Measurements from ENCODE around the gene PTGIR.

The PTGIR gene

DNA sequence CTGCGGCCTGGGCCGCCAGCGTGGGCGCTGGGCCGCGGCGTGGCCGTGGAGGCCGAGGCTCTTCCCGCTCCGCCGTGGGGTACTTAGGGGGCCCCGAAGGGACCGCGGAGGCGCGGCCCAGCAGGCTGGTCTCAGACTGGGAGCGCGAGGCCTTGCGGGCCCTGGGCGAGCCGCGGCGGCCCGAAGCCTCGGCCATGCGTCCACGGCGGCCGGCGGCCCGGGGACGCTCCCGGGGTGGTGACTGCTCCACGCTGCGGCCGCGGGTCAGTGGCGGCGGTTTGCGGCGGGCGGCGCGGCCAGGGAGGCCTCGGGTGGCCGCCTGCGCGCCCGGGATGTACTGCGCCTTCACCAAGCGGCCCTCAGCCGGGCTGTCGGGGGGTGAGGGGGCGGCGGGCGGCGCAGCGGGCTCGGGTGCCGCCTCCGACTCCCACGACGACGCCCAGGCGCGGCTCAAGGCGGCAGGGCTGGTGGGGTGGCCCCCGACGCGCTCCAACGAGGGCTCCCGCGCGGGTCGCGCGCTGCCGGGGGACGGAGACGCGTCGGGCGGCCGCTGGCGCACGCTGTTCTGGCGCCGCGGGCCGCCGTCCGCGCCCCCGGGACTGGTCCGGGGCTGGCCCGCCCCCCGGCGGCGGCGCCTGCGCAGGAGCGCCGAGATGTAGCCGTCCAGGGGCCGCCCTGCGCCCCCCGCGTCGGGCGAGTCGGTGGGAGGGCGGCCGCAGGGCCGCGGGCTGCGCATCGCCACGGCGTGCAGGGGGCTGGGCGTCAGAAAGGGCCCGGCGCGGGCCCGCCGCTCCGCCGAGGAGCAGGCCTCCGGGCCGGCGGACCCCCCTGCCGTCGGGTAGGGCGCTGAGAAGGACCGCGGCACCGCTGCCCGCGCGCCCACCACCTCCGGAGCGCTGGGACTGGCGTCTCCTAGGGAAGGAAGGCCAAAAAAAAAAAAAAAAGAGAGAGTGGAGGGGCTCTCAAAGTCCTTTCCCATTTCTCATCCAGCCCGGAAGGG, 24.4 kb upstream of the PTGIR start:
- H3K27ac Mint-ChIP-seq, result no peak overlapping the region
- peaks cover 57% of the 10 kb centered on the region for H3K27me3 Mint-ChIP-seq
- H3K9me3 Mint-ChIP-seq, result no peaks in the 10 kb centered on the region
- no peaks in the 10 kb centered on the region for H3K36me3 Mint-ChIP-seq (ENCODE audit: low read depth)
- peaks cover 8% of the 10 kb centered on the region for H3K4me1 Mint-ChIP-seq (ENCODE audit: low read depth)
- no peak for DNase-seq
- no peak overlapping the region for H3K4me3 Mint-ChIP-seq

DNA sequence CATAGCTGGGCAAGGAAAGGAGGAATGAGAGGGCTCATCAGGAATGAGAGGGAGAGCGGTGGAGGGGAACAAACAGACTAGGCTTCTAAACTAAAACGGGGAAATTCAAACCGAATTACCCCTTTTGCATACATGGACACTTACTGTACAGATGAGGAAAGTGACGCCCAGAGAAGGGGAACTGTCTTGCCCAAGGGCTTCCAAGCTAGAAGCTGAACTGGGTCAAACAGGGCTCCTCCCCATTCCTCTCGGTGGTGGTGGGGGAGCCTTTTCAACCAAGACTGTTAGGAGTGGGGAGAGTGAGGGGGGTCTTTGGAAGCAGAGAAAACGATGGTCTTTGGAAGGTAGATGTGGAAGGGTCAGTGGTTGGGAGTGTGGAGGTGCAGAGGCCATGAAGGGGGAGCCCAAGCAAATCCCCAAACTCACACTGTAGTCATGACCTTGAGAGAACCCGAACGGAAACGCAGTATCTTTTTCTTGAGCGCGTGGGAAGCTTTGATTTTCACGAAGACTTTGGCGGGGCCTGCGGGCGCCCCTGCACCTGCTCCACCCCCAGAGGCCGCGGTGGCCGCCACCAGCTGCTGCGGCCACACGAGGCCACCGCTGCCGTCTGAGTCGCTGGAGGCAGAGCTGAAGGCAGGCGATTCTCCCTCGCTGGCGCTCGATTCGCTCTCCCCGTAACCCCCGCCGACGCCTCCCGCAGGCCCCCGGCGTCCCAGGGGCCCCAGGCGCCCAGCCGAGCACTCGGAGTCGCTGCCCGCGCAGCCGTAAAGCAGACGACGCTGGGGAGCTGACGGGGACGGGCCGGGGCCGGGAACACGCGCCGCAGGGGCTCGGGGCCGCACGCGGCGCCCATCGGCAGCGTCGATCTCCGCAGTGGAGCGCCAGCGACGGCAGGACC, 23.4 kb upstream of the PTGIR start:
- Mint-ChIP-seq H3K27me3 (peaks cover 50% of the 10 kb centered on the region), H3K4me3 (peak overlapping the region; percentile 1), H3K9me3 (no peaks in the 10 kb centered on the region), H3K36me3 (ENCODE audit: low read depth) (no peaks in the 10 kb centered on the region), H3K27ac (peak overlapping the region; percentile 38), H3K4me1 (ENCODE audit: low read depth) (peaks cover 8% of the 10 kb centered on the region)
- no peak for DNase-seq

DNA sequence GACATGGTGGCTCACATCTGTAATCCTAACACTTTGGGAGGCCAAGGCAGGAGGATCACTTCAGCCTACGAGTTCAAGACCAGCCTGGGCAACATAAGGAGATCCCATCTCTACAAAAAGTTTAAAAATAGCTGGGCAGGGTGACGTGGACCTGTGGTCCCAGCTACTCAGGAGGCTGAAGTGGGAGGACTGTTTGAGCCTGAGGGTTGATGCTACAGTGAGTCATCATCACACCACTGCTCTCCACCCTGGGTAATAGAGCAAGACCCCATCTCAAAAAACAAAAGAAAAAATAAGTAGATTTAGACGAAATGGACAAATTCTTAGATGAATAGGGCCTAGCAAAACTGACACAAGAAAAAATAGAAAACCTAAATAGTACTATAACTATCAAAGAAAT, 21.5 kb upstream of the PTGIR start:
- no peaks in the 10 kb centered on the region for H3K36me3 Mint-ChIP-seq (ENCODE audit: low read depth)
- peaks cover 36% of the 10 kb centered on the region for H3K27me3 Mint-ChIP-seq
- no peak overlapping the region for H3K4me3 Mint-ChIP-seq
- DNase-seq, result no peak
- H3K4me1 Mint-ChIP-seq (ENCODE audit: low read depth), result peaks cover 8% of the 10 kb centered on the region
- H3K27ac Mint-ChIP-seq, result no peak overlapping the region
- no peaks in the 10 kb centered on the region for H3K9me3 Mint-ChIP-seq

- H3K27me3 Mint-ChIP-seq, result peaks cover 31% of the 10 kb centered on the region
- peaks cover 8% of the 10 kb centered on the region for H3K4me1 Mint-ChIP-seq (ENCODE audit: low read depth)
- DNase-seq, result no peak
- H3K36me3 Mint-ChIP-seq (ENCODE audit: low read depth), result no peaks in the 10 kb centered on the region
- H3K9me3 Mint-ChIP-seq, result no peaks in the 10 kb centered on the region
- no peak overlapping the region for H3K4me3 Mint-ChIP-seq
- no peak overlapping the region for H3K27ac Mint-ChIP-seq
Observed at GRCh38 chr19:46644720-46645119, 19.8 kb upstream of the PTGIR start.

DNA sequence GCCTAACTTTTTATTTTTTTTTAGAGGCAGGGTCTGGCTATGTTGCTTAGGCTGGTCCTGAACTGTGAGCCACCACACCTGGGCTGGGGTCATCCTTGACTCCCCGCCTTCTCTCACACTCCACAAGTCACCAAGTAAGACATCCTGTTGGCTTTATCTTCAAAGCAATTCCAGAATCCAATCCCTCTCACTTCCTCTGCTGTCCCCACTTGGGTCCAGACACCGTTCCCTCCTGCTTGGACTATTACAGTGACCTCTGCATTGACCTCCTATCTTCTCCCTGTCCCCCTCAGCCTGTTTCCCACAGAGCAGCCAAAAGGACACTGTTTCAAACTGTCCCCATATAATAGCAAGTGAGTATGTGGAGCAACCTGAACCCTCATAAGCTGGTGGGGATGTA, 15.8 kb upstream of the PTGIR start:
- Mint-ChIP-seq H3K4me3 (no peak overlapping the region), H3K27me3 (peaks cover 13% of the 10 kb centered on the region), H3K9me3 (no peaks in the 10 kb centered on the region), H3K27ac (no peak overlapping the region), H3K36me3 (ENCODE audit: low read depth) (no peaks in the 10 kb centered on the region), H3K4me1 (ENCODE audit: low read depth) (peaks cover 6% of the 10 kb centered on the region)
- DNase-seq, result no peak

GRCh38 chr19:46639358-46640182, 14.7 kb upstream of the PTGIR start:
- no peaks in the 10 kb centered on the region for H3K9me3 Mint-ChIP-seq
- H3K4me3 Mint-ChIP-seq, result no peak overlapping the region
- no peak overlapping the region for H3K27ac Mint-ChIP-seq
- peak; percentile 49 for DNase-seq
- peaks cover 11% of the 10 kb centered on the region for H3K4me1 Mint-ChIP-seq (ENCODE audit: low read depth)
- no peaks in the 10 kb centered on the region for H3K36me3 Mint-ChIP-seq (ENCODE audit: low read depth)
- H3K27me3 Mint-ChIP-seq, result peaks cover 11% of the 10 kb centered on the region

DNA sequence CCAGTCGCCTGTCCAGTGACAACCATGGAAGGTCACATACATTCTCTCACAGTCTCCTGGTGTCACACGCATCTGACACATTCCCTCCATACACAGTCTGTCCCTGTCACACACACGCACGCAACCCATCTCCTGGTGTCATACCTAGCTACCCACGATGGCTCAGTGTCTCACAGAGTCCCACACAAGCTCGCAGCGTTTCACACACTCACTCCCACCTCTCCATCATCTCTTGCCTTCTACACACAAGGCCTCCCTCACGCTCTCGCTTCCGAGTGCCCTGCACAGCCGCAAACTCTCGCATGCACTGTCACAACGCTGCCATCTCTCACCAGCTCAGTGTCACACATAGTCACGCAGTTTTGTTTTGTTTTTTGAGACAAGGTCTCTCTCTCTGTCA, 12.3 kb upstream of the PTGIR start:
- H3K4me1 Mint-ChIP-seq (ENCODE audit: low read depth), result peaks cover 24% of the 10 kb centered on the region
- no peak overlapping the region for H3K4me3 Mint-ChIP-seq
- peaks cover 11% of the 10 kb centered on the region for H3K27me3 Mint-ChIP-seq
- H3K9me3 Mint-ChIP-seq, result no peaks in the 10 kb centered on the region
- no peak for DNase-seq
- H3K36me3 Mint-ChIP-seq (ENCODE audit: low read depth), result no peaks in the 10 kb centered on the region
- no peak overlapping the region for H3K27ac Mint-ChIP-seq

DNA sequence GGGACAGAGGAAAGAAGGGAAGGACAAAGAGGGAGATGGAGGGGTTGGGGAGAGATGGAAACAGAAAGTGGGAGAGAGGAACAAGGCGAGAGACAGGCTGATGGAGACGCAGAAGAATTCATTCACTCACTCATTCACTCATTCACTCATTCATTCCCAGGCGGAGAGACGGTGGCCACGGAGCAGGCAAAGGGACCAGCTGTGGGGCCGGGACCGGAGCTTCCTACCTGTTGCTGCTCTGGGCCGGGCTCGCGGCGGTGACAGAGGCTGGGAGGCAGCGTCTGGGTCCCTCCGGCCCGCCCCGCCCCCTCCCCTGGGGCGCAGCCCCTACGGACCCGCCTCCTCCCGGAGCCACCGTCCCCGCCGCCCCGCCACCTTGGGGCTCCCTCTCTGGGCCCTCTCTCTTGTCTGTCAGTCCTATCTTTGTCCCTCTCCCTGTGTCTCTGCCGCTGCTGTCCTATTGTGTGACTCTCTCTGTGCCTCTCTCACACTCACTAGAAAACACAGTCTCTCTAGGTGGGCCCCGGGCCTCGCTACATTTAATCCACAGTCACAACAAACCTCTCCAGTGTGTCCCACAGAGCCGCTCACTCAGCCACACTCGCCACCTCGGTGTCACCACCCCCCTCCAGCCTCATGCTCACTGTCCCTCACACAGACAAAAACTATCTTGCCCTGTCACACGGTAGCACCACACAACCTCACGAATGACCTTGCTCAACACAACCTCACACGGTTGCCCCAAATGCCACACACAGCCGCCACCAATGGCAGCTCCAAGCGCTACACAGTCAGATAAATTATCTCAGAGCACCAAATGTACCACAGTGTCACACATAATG, 11.3 kb upstream of the PTGIR start, which contains the start of gene GNG8:
TSS of gene GNG8 (minus strand) at position 283 of the 842 bp plus-strand sequence. CDS start 1,520 bp downstream, outside the sequence.
- no peak within 1 kb of the TSS for H3K27ac Mint-ChIP-seq
- peak; percentile 47 for DNase-seq
- H3K4me1 Mint-ChIP-seq (ENCODE audit: low read depth), result peaks cover 24% of the 10 kb centered on the region
- H3K9me3 Mint-ChIP-seq, result no peaks in the 10 kb centered on the region
- no peaks in the 10 kb centered on the region for H3K36me3 Mint-ChIP-seq (ENCODE audit: low read depth)
- peak within 1 kb of the TSS; percentile 44 for H3K4me3 Mint-ChIP-seq
- peaks cover 8% of the 10 kb centered on the region for H3K27me3 Mint-ChIP-seq

- no peak overlapping the region for H3K27ac Mint-ChIP-seq
Observed at GRCh38 chr19:46634656-46635218, 9.8 kb upstream of the PTGIR start.

GRCh38 chr19:46634045-46634655, 9.3 kb upstream of the PTGIR start:
- Mint-ChIP-seq H3K4me1 (ENCODE audit: low read depth) (peaks cover 20% of the 10 kb centered on the region), H3K27me3 (no peaks in the 10 kb centered on the region), H3K36me3 (ENCODE audit: low read depth) (no peaks in the 10 kb centered on the region), H3K27ac (peak overlapping the region; percentile 72), H3K4me3 (peak overlapping the region; percentile 75), H3K9me3 (no peaks in the 10 kb centered on the region)
- DNase-seq, result peak; percentile 97

More at GRCh38 chr19:46634656-46635218, 9.8 kb upstream of the PTGIR start:
- Mint-ChIP-seq H3K27me3 (no peaks in the 10 kb centered on the region), H3K36me3 (ENCODE audit: low read depth) (no peaks in the 10 kb centered on the region), H3K4me1 (ENCODE audit: low read depth) (peaks cover 22% of the 10 kb centered on the region), H3K4me3 (peak overlapping the region; percentile 60), H3K9me3 (no peaks in the 10 kb centered on the region)
- DNase-seq, result no peak

DNA sequence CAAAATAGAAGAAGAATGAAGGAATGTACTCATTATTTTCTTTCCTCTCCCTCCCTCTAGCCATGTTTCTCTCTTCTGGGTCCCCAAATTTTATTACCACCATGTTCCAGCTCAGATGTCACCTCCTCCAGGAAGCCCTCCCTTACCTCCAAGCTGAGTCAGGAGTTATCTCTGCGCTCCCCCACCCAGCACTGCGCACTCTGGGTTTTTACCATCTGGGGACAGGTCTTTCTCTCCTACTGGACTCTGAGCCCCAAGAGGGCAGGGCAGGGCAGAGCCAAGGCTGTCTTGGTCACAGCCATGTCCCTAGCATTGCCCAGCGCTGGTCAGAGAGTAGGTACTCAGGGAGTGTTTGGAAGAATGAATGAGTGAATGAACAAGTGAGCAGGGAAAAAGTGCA, 8.2 kb upstream of the PTGIR start:
- Mint-ChIP-seq H3K4me1 (ENCODE audit: low read depth) (peaks cover 23% of the 10 kb centered on the region), H3K36me3 (ENCODE audit: low read depth) (no peaks in the 10 kb centered on the region), H3K27me3 (no peaks in the 10 kb centered on the region), H3K9me3 (no peaks in the 10 kb centered on the region), H3K4me3 (peak overlapping the region; percentile 75), H3K27ac (peak overlapping the region; percentile 72)
- no peak for DNase-seq

GRCh38 chr19:46631481-46631880, 6.6 kb upstream of the PTGIR start:
- H3K4me3 Mint-ChIP-seq, result no peak overlapping the region
- no peaks in the 10 kb centered on the region for H3K36me3 Mint-ChIP-seq (ENCODE audit: low read depth)
- DNase-seq, result no peak
- no peak overlapping the region for H3K27ac Mint-ChIP-seq
- H3K4me1 Mint-ChIP-seq (ENCODE audit: low read depth), result peaks cover 24% of the 10 kb centered on the region
- H3K27me3 Mint-ChIP-seq, result no peaks in the 10 kb centered on the region
- H3K9me3 Mint-ChIP-seq, result no peaks in the 10 kb centered on the region

Measured in activated T-cell treated with anti-CD3 and anti-CD28 coated beads, Interleukin-2, amount 50 U/mL, for 24 hours (primary cell).